ENCODE results near the gene NBPF6. TPM values are rescaled to one million over a fixed set of nuclear protein-coding genes. Genes with fewer than 3 reads are reported as not detected.
A peak's percentile ranks its signal among the peaks of the same experiment; 100 is the strongest.

NBPF6 gene
- total and polyA plus RNA-seq, 8 donors: not detected

DNA sequence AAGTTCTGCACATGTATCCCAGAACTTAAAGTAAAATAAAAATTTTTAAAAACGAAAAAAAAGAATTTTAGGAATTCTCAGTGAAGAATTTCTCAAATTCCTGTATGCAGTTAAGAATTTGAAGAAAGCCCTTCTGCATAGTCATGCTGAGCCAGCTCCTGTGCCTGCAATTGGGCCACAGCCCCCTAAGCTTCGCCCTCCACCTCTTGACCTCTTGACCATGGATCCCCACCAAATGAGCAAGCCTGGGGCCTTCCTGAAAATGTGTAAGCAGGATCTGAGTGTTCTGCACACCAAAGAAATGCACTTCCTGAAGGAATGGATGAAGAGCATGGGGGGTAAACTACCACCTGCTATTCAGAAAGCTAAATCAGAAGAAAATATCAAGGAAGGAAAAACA lies 52.0 kb downstream of the NBPF6 start:
- TF ChIP-seq POLR2A (IDR thresholded peaks at IDR 0.05) (no peak), EP300 (IDR thresholded peaks at IDR 0.05) (no peak), POLR2AphosphoS5 (IDR thresholded peaks at IDR 0.05) (no peak)
- TF ChIP-seq, protein P1, sequence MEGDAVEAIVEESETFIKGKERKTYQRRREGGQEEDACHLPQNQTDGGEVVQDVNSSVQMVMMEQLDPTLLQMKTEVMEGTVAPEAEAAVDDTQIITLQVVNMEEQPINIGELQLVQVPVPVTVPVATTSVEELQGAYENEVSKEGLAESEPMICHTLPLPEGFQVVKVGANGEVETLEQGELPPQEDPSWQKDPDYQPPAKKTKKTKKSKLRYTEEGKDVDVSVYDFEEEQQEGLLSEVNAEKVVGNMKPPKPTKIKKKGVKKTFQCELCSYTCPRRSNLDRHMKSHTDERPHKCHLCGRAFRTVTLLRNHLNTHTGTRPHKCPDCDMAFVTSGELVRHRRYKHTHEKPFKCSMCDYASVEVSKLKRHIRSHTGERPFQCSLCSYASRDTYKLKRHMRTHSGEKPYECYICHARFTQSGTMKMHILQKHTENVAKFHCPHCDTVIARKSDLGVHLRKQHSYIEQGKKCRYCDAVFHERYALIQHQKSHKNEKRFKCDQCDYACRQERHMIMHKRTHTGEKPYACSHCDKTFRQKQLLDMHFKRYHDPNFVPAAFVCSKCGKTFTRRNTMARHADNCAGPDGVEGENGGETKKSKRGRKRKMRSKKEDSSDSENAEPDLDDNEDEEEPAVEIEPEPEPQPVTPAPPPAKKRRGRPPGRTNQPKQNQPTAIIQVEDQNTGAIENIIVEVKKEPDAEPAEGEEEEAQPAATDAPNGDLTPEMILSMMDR (IDR thresholded peaks at IDR 0.05): no peak
- intact Hi-C loops (cut with DNase I; ENCODE audit: low total_unique reads): no loop called here
- no peaks in the 10 kb centered on the region for H3K9me3 ChIP-seq
- DNase-seq: no peak
- WGBS, 5 donors: 60 to 80% (median 69%) methylated on average over 2 of the region's 2 CpGs
- no peak overlapping the region for H3K4me3 ChIP-seq
- no peak overlapping the region for H3K27ac ChIP-seq
- no peaks in the 10 kb centered on the region for H3K36me3 ChIP-seq
- H3K4me1 ChIP-seq: no peaks in the 10 kb centered on the region
- H3K27me3 ChIP-seq: no peaks in the 10 kb centered on the region

DNA sequence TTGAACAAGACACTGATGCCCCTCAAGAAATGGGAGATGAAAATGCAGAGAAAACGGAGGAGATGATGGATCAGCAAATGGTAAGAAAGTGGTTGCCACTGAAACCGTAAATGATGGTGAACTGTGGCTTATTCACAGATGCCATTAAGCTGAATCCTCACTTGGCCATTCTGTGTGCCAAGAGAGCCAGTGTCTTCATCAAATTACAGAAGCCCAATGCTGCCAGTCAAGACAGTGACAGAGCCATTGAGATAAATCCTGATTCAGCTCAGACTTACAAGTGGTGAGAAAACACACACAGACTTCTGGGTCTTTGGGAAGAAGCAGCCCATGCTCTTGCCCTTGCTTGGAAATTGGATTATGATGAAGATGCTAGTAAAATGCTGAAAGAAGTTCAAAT lies 52.5 kb downstream of the NBPF6 start:
- Histone ChIP-seq H3K4me3 (no peak overlapping the region), H3K4me1 (no peaks in the 10 kb centered on the region), H3K36me3 (no peaks in the 10 kb centered on the region), H3K27me3 (no peaks in the 10 kb centered on the region), H3K27ac (no peak overlapping the region), H3K9me3 (no peaks in the 10 kb centered on the region)
- 79 to 93% (median 84%) methylated on average over 2 of the region's 2 CpGs for WGBS, 5 donors
- DNase-seq: no peak
- intact Hi-C loops (cut with DNase I; ENCODE audit: low total_unique reads): no loop called here
- TF ChIP-seq, protein P1 (IDR thresholded peaks at IDR 0.05): no peak
- no peak for TF ChIP-seq EP300 (IDR thresholded peaks at IDR 0.05)
- no peak for TF ChIP-seq POLR2A (IDR thresholded peaks at IDR 0.05)
- TF ChIP-seq POLR2AphosphoS5 (IDR thresholded peaks at IDR 0.05): no peak

DNA sequence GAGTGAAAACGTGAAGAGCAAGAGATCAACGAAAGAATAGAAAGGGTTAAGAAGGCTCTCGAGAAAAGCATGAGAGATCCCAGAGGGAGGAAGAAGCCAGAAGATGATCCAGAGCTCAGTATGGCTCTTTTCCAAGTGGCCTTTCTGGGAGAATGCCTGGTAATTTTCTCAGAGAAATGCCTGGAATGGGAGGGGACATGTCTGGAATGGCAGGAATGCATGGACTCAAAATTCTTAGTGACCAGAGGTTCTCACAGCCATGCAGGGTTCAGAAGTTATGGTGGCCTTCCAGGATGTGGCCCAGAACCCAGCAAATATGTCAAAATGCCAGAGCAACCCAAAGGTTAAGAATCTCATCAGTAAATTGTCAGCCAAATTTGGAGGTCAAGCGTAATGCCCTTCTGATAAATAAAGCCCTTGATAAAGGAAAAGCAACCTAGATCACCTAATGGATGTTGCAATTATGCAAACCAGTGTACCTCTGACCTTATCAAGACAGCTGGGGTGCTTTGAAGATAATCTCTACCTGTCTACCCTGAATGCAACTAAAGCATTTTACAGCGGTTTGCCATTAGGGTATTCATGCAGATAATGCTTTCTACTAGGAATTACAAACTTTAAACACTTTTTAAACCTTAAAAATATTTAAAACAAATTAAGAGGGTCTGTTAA lies 53.1 kb downstream of the NBPF6 start:
- 61 to 70% (median 68%) methylated on average over 5 of the region's 5 CpGs for WGBS, 5 donors
- no peaks in the 10 kb centered on the region for H3K4me1 ChIP-seq
- no peaks in the 10 kb centered on the region for H3K36me3 ChIP-seq
- H3K27ac ChIP-seq: no peak overlapping the region
- H3K27me3 ChIP-seq: no peaks in the 10 kb centered on the region
- intact Hi-C loops (cut with DNase I; ENCODE audit: low total_unique reads): no loop called here
- H3K9me3 ChIP-seq: no peaks in the 10 kb centered on the region
- DNase-seq: peak in 1 of 2 donors; percentile 39
- no peak for TF ChIP-seq EP300 (IDR thresholded peaks at IDR 0.05)
- TF ChIP-seq, protein P1 (IDR thresholded peaks at IDR 0.05): no peak
- TF ChIP-seq POLR2A (IDR thresholded peaks at IDR 0.05): no peak
- TF ChIP-seq POLR2AphosphoS5 (IDR thresholded peaks at IDR 0.05): no peak
- H3K4me3 ChIP-seq: no peak overlapping the region

- Histone ChIP-seq H3K4me3 (no peak overlapping the region), H3K9me3 (no peaks in the 10 kb centered on the region), H3K4me1 (no peaks in the 10 kb centered on the region), H3K27me3 (no peaks in the 10 kb centered on the region), H3K36me3 (no peaks in the 10 kb centered on the region), H3K27ac (no peak overlapping the region)
- WGBS, 5 donors: 53 to 79% (median 68%) methylated on average over 1 of the region's 1 CpG
- intact Hi-C loops (cut with DNase I; ENCODE audit: low total_unique reads): no loop called here
- no peak for DNase-seq
- TF ChIP-seq POLR2A (IDR thresholded peaks at IDR 0.05) (no peak), POLR2AphosphoS5 (IDR thresholded peaks at IDR 0.05) (no peak), EP300 (IDR thresholded peaks at IDR 0.05) (no peak)
- TF ChIP-seq, protein P1 (IDR thresholded peaks at IDR 0.05): no peak
Measured at GRCh38 chr1:108504447-108504846, 54.3 kb downstream of the NBPF6 start.

All from stomach (tissue), 9 donors.